ENCODE data around the gene ARHGAP18.

DNA sequence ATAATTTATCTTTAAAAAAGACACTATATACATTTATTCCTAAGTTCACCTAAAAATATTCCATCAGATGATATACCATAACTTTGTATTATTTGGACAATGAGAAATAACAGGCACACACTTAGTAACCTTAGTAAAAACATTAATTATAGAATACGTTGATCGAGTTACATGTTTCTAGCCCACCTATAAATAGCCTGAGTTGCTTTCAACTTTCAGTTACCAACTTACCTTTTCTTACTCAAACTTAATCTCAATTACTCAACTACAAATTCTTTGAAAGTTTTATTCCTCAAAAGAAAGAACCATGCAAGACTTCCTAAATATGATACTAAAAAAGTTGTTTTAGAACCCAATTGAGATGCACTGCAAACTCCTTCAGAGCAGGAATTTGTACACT, 12.2 kb downstream of the ARHGAP18 start:
- TF ChIP-seq, protein P1, sequence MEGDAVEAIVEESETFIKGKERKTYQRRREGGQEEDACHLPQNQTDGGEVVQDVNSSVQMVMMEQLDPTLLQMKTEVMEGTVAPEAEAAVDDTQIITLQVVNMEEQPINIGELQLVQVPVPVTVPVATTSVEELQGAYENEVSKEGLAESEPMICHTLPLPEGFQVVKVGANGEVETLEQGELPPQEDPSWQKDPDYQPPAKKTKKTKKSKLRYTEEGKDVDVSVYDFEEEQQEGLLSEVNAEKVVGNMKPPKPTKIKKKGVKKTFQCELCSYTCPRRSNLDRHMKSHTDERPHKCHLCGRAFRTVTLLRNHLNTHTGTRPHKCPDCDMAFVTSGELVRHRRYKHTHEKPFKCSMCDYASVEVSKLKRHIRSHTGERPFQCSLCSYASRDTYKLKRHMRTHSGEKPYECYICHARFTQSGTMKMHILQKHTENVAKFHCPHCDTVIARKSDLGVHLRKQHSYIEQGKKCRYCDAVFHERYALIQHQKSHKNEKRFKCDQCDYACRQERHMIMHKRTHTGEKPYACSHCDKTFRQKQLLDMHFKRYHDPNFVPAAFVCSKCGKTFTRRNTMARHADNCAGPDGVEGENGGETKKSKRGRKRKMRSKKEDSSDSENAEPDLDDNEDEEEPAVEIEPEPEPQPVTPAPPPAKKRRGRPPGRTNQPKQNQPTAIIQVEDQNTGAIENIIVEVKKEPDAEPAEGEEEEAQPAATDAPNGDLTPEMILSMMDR (IDR thresholded peaks at IDR 0.05), result no peak
- TF ChIP-seq POLR2A (IDR thresholded peaks at IDR 0.05), result no peak
